Measurements from ENCODE around the gene FDX2.

- TF ChIP-seq, protein P1, sequence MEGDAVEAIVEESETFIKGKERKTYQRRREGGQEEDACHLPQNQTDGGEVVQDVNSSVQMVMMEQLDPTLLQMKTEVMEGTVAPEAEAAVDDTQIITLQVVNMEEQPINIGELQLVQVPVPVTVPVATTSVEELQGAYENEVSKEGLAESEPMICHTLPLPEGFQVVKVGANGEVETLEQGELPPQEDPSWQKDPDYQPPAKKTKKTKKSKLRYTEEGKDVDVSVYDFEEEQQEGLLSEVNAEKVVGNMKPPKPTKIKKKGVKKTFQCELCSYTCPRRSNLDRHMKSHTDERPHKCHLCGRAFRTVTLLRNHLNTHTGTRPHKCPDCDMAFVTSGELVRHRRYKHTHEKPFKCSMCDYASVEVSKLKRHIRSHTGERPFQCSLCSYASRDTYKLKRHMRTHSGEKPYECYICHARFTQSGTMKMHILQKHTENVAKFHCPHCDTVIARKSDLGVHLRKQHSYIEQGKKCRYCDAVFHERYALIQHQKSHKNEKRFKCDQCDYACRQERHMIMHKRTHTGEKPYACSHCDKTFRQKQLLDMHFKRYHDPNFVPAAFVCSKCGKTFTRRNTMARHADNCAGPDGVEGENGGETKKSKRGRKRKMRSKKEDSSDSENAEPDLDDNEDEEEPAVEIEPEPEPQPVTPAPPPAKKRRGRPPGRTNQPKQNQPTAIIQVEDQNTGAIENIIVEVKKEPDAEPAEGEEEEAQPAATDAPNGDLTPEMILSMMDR (conservative IDR thresholded peaks at IDR 0.05 in 1 of 2, IDR thresholded peaks at IDR 0.05 in 1 of 2; ENCODE audit: low read depth in 1 of 2, low read length in 2 of 2): no peak
- no peak for TF ChIP-seq EZH2 (IDR thresholded peaks at IDR 0.05; ENCODE audit: low read length, missing control alignments)
Observed at GRCh38 chr19:10290876-10291553, 24.8 kb downstream of the FDX2 start.
